ENCODE results near the gene FNDC10.
"Not testable (repeated sequence)": the region's sequence is repeated elsewhere in the genome, so short reads cannot be mapped to it uniquely, and the experiment has no call there.

Gene FNDC10

GRCh38 chr1:1599935-1600860 lies at the start of gene FNDC10:
FNDC10 (minus strand) TSS chr1:1600135; CDS start chr1:1600015, 120 bp downstream.
- Histone ChIP-seq H3K36me3 (no peaks in the 10 kb centered on the region), H3K27ac (no peak within 1 kb of the TSS), H3K27me3 (ENCODE audit: insufficient read depth, low read depth, severe bottlenecking) (no peaks in the 10 kb centered on the region), H3K4me3 (ENCODE audit: low read depth, low read length) (peak within 1 kb of the TSS; percentile 76), H3K9me3 (ENCODE audit: severe bottlenecking) (no peaks in the 10 kb centered on the region)
- TF ChIP-seq CTCF (IDR thresholded peaks at IDR 0.05; ENCODE audit: low read depth, low read length), result no peak
- peak; percentile 18 for DNase-seq

- H3K27me3 ChIP-seq (ENCODE audit: insufficient read depth, low read depth, severe bottlenecking); H3K27ac ChIP-seq; H3K4me3 ChIP-seq (ENCODE audit: low read depth, low read length); DNase-seq; H3K9me3 ChIP-seq (ENCODE audit: severe bottlenecking): not testable (repeated sequence)
- H3K36me3 ChIP-seq, result peaks cover 15% of the 10 kb centered on the region
These were observed 48.3 kb upstream of the FNDC10 start for GRCh38 chr1:1648265-1648664.

GRCh38 chr1:1647567-1648241 lies 47.8 kb upstream of the FNDC10 start:
- H3K27me3 ChIP-seq (ENCODE audit: insufficient read depth, low read depth, severe bottlenecking); H3K4me3 ChIP-seq (ENCODE audit: low read depth, low read length); H3K9me3 ChIP-seq (ENCODE audit: severe bottlenecking); DNase-seq; H3K27ac ChIP-seq; H3K36me3 ChIP-seq: not testable (repeated sequence)

GRCh38 chr1:1646326-1646725 lies 46.4 kb upstream of the FNDC10 start:
- H3K9me3 ChIP-seq (ENCODE audit: severe bottlenecking); DNase-seq; H3K36me3 ChIP-seq; H3K27me3 ChIP-seq (ENCODE audit: insufficient read depth, low read depth, severe bottlenecking); H3K27ac ChIP-seq; H3K4me3 ChIP-seq (ENCODE audit: low read depth, low read length): not testable (repeated sequence)

- not testable (repeated sequence) for H3K9me3 ChIP-seq (ENCODE audit: severe bottlenecking); H3K27ac ChIP-seq; H3K36me3 ChIP-seq; H3K27me3 ChIP-seq (ENCODE audit: insufficient read depth, low read depth, severe bottlenecking); DNase-seq; H3K4me3 ChIP-seq (ENCODE audit: low read depth, low read length)
These were observed 41.0 kb upstream of the FNDC10 start for GRCh38 chr1:1640711-1641461.

- H3K27ac ChIP-seq; H3K36me3 ChIP-seq; H3K27me3 ChIP-seq (ENCODE audit: insufficient read depth, low read depth, severe bottlenecking); H3K4me3 ChIP-seq (ENCODE audit: low read depth, low read length); DNase-seq; H3K9me3 ChIP-seq (ENCODE audit: severe bottlenecking): not testable (repeated sequence)
These were observed 40.1 kb upstream of the FNDC10 start for GRCh38 chr1:1640081-1640480.

- H3K9me3 ChIP-seq (ENCODE audit: severe bottlenecking); H3K27me3 ChIP-seq (ENCODE audit: insufficient read depth, low read depth, severe bottlenecking); H3K27ac ChIP-seq; DNase-seq; H3K4me3 ChIP-seq (ENCODE audit: low read depth, low read length); H3K36me3 ChIP-seq: not testable (repeated sequence)
These were observed 39.4 kb upstream of the FNDC10 start for GRCh38 chr1:1639368-1639767.

GRCh38 chr1:1638528-1638927 lies 38.6 kb upstream of the FNDC10 start:
- not testable (repeated sequence) for DNase-seq; H3K27ac ChIP-seq; H3K4me3 ChIP-seq (ENCODE audit: low read depth, low read length); H3K9me3 ChIP-seq (ENCODE audit: severe bottlenecking); H3K36me3 ChIP-seq; H3K27me3 ChIP-seq (ENCODE audit: insufficient read depth, low read depth, severe bottlenecking)

GRCh38 chr1:1637479-1637875 lies 37.5 kb upstream of the FNDC10 start:
- DNase-seq; H3K4me3 ChIP-seq (ENCODE audit: low read depth, low read length); H3K27me3 ChIP-seq (ENCODE audit: insufficient read depth, low read depth, severe bottlenecking); H3K27ac ChIP-seq; H3K9me3 ChIP-seq (ENCODE audit: severe bottlenecking); H3K36me3 ChIP-seq: not testable (repeated sequence)

- H3K36me3 ChIP-seq; H3K27ac ChIP-seq; H3K27me3 ChIP-seq (ENCODE audit: insufficient read depth, low read depth, severe bottlenecking); H3K9me3 ChIP-seq (ENCODE audit: severe bottlenecking); DNase-seq; H3K4me3 ChIP-seq (ENCODE audit: low read depth, low read length): not testable (repeated sequence)
These were observed 36.9 kb upstream of the FNDC10 start for GRCh38 chr1:1636621-1637478.

GRCh38 chr1:1634613-1635012 lies 34.7 kb upstream of the FNDC10 start:
- DNase-seq; H3K36me3 ChIP-seq; H3K27me3 ChIP-seq (ENCODE audit: insufficient read depth, low read depth, severe bottlenecking); H3K27ac ChIP-seq; H3K9me3 ChIP-seq (ENCODE audit: severe bottlenecking); H3K4me3 ChIP-seq (ENCODE audit: low read depth, low read length): not testable (repeated sequence)

- not testable (repeated sequence) for H3K27ac ChIP-seq; H3K4me3 ChIP-seq (ENCODE audit: low read depth, low read length); DNase-seq; H3K27me3 ChIP-seq (ENCODE audit: insufficient read depth, low read depth, severe bottlenecking); H3K36me3 ChIP-seq; H3K9me3 ChIP-seq (ENCODE audit: severe bottlenecking)
These were observed 33.5 kb upstream of the FNDC10 start for GRCh38 chr1:1633409-1633808.
